DMS 273 treated with DMSO at 0.1 percent for 48 hours (cell line): ENCODE results near the gene SCYGR1.
"Not testable (repeated sequence)": the region's sequence is repeated elsewhere in the genome, so short reads cannot be mapped to it uniquely, and the experiment has no call there.

Experiments used
- DNase-seq: peaks from one replicate; lab custom pipeline; 2025; lab: John Stamatoyannopoulos, UW

Gene SCYGR1

GRCh38 chr2:227387583-227387982 is at the start of gene SCYGR1:
TSS of gene SCYGR1 (minus strand) at chr2:227387949. CDS start at chr2:227387949, 0 bp downstream.
- DNase-seq, result not testable (repeated sequence)

GRCh38 chr2:227436436-227437174 is 48.9 kb upstream of the SCYGR1 start:
- no peak for DNase-seq

GRCh38 chr2:227433171-227433570 is 45.4 kb upstream of the SCYGR1 start:
- no peak for DNase-seq

GRCh38 chr2:227430639-227431038 is 42.9 kb upstream of the SCYGR1 start:
- no peak for DNase-seq

- no peak for DNase-seq
Measured at GRCh38 chr2:227428731-227429285, 41.1 kb upstream of the SCYGR1 start.

GRCh38 chr2:227423656-227424499 is 36.1 kb upstream of the SCYGR1 start:
- DNase-seq, result no peak

GRCh38 chr2:227420087-227421052 is 32.6 kb upstream of the SCYGR1 start:
- DNase-seq, result no peak

GRCh38 chr2:227416701-227417100 is 29.0 kb upstream of the SCYGR1 start:
- DNase-seq, result no peak

- peak; percentile 27 for DNase-seq
Measured at GRCh38 chr2:227415538-227416424, 28.0 kb upstream of the SCYGR1 start.

- DNase-seq, result no peak
Measured at GRCh38 chr2:227414846-227415245, 27.1 kb upstream of the SCYGR1 start.

GRCh38 chr2:227413371-227413770 is 25.6 kb upstream of the SCYGR1 start:
- DNase-seq, result no peak

GRCh38 chr2:227412877-227413276 is 25.1 kb upstream of the SCYGR1 start:
- no peak for DNase-seq

GRCh38 chr2:227411990-227412350 is 24.2 kb upstream of the SCYGR1 start:
- DNase-seq, result no peak

- no peak for DNase-seq
Measured at GRCh38 chr2:227411320-227411989, 23.7 kb upstream of the SCYGR1 start.

- DNase-seq, result no peak
Measured at GRCh38 chr2:227410191-227410590, 22.4 kb upstream of the SCYGR1 start.

GRCh38 chr2:227407591-227408151 is 19.9 kb upstream of the SCYGR1 start:
- DNase-seq, result peak; percentile 93

- DNase-seq, result peak; percentile 85
Measured at GRCh38 chr2:227406177-227407031, 18.7 kb upstream of the SCYGR1 start.

GRCh38 chr2:227404585-227405271 is 17.0 kb upstream of the SCYGR1 start:
- no peak for DNase-seq
